Coronary artery (tissue), 2 donors: Measurements from ENCODE around the gene RAPGEF2.

ENCODE experiments used
- DNase-seq: peaks from one replicate; pipeline ENCODE4 v3.0.0-alpha.2; 2017; ENCODE audit warnings: low spot score
- H3K27ac ChIP-seq, 2 donors: fragments of 200-600 bp; sonication (generic); one replicate each; pipeline ENCODE4 v1.5.1; 2016 to 2019
- H3K4me3 ChIP-seq: fragments of 200-600 bp; sonication (generic); 2 replicates; pipeline ENCODE4 v1.5.1; 2016; ENCODE audit warnings: mild to moderate bottlenecking, moderate library complexity
- TF ChIP-seq, protein P1 (sequence below): fragments of 200-600 bp; sonication (generic); IDR thresholded peaks from one replicate; pipeline ENCODE4 v1.5.1; 2019; ENCODE audit warnings: antibody characterized with exemption

The RAPGEF2 gene

DNA sequence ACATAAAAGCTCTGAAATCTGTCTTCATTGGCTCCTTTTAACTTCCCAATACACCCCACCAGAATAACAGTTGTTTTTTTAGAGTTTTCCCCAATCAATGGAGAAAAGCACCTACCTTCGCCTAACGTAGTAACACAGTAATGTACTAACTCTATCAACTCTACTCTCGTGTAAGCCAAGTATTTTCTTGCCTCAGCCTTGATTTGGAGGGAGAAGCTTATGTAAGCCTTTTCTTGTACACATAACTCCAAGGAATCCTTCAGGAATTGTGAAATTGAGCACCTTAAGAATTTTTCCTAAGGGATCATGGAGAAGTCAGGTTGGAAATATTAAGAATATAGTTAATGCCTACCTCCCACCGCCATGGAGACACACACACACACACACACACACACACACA lies 181.2 kb downstream of the RAPGEF2 start:
- H3K27ac ChIP-seq, result no peak overlapping the region
- DNase-seq, result no peak
- H3K4me3 ChIP-seq, result peak overlapping the region; percentile 19
- TF ChIP-seq, protein P1, sequence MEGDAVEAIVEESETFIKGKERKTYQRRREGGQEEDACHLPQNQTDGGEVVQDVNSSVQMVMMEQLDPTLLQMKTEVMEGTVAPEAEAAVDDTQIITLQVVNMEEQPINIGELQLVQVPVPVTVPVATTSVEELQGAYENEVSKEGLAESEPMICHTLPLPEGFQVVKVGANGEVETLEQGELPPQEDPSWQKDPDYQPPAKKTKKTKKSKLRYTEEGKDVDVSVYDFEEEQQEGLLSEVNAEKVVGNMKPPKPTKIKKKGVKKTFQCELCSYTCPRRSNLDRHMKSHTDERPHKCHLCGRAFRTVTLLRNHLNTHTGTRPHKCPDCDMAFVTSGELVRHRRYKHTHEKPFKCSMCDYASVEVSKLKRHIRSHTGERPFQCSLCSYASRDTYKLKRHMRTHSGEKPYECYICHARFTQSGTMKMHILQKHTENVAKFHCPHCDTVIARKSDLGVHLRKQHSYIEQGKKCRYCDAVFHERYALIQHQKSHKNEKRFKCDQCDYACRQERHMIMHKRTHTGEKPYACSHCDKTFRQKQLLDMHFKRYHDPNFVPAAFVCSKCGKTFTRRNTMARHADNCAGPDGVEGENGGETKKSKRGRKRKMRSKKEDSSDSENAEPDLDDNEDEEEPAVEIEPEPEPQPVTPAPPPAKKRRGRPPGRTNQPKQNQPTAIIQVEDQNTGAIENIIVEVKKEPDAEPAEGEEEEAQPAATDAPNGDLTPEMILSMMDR, result no peak

DNA sequence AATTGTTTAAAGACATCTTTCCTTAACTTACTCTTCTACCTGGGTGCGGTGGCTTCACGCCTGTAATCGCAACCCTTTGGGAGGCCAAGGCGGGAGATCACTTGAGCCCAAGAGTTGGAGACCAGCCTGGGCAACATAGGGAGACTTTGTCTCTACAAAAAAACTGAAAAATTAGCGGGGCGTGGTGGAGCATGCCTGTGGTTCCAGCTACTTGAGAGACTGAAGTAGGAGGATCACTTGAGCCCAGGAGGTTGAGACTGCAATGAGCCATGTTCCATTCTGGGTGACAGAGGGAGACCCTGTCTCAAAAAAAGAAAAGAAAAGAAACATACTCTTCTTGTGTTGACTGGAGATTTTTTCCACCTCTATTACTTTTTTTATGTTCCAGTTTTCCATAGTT lies 181.9 kb downstream of the RAPGEF2 start:
- Histone ChIP-seq H3K27ac (no peak overlapping the region), H3K4me3 (no peak overlapping the region)
- TF ChIP-seq, protein P1, result no peak

DNA sequence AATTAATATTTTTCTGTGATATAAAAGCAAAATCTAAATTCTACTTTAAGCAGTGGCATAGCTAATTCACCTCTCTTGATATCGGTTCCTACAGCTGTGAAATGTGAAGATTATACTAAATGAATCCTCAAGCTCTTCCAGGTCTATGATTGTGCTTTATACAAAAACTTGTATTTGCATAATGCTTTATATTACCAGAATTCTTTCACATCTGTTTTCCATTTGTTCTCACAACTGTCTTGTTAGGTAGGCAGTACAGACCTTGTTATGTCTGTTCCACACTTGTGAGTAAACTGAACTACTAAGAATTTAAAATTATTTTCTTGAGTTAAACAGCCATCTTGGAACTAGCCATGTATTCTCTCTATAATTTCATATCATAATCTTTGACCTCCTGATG lies 184.9 kb downstream of the RAPGEF2 start:
- Histone ChIP-seq H3K4me3 (no peak overlapping the region), H3K27ac (no peak overlapping the region)
- no peak for DNase-seq
- TF ChIP-seq, protein P1, result no peak

More for the DNA sequence above, 181.9 kb downstream of the RAPGEF2 start:
- DNase-seq, result no peak

DNA sequence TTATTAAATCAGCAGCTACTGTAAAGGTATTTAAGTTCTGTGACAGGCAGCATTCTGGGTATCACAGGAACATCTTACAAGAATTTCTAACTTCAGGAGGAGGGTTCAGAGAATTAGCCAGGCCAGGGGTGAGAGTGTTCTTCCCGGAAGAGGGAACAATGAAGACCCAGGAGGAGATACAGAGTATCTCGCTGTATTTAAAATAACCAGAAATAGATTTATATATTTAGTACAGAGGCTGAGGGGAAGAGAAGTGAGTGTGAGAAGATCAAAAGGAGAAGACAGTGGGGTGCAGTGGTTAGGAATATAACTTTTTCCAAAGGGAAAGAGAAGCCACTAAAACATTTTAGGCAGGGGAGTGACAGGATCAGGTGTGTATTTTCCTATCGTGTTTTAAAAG lies 186.8 kb downstream of the RAPGEF2 start:
- Histone ChIP-seq H3K27ac (no peak overlapping the region), H3K4me3 (no peak overlapping the region)
- DNase-seq, result no peak
- TF ChIP-seq, protein P1, result no peak

DNA sequence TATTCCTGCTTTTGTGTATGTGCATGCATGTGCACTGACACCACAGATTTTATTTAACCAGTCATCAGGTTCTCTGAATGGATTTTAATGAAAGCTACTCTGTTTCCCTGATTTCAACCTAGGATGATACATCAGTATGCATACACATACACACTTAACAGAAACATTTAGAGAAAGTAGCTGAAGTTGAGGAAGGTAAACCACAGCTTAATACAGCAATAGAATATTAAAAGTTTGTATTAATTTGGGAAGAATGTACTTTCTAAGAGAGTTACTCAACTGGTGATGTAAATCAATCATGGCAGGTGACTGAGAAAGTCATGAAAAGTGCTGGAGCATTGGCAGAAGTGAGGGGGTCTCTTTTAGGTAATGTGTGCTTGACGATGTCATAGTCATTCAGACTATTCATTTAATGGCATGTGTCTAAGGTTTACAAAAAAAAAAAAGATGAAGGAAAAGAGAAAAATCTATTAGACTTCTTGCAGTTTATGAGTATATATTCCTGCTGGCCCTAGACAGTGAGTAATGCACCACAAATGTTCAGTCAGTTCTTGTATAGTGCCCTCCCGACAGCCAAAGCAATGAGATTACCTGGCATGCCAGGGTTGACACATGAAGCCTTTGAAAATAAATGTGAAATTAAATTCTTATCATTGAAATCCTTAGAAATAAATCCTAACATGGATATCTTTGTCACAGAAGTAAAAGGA lies 187.6 kb downstream of the RAPGEF2 start:
- Histone ChIP-seq H3K4me3 (no peak overlapping the region), H3K27ac (no peak overlapping the region)
- DNase-seq, result no peak
- TF ChIP-seq, protein P1, result no peak

DNA sequence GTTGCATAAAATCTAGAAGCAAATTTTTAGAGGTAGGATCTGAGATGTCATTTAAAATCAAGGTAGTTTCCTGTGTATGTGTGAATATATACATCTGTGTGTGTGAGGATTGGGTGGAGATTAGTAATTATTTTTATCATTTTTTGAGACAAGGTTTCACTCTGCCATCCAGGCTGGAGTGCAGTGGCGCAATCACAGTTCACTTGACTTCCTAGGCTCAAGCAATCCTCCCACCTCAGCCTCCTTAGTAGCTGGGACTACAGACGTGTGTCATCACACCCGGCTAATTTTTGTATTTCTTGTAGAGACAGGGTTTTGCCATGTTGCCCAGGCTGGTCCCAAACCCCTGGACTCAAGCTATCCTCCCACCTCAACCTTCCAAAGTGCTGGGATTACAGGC lies 188.3 kb downstream of the RAPGEF2 start:
- DNase-seq, result no peak
- TF ChIP-seq, protein P1, result no peak
- no peak overlapping the region for H3K4me3 ChIP-seq
- no peak overlapping the region for H3K27ac ChIP-seq

DNA sequence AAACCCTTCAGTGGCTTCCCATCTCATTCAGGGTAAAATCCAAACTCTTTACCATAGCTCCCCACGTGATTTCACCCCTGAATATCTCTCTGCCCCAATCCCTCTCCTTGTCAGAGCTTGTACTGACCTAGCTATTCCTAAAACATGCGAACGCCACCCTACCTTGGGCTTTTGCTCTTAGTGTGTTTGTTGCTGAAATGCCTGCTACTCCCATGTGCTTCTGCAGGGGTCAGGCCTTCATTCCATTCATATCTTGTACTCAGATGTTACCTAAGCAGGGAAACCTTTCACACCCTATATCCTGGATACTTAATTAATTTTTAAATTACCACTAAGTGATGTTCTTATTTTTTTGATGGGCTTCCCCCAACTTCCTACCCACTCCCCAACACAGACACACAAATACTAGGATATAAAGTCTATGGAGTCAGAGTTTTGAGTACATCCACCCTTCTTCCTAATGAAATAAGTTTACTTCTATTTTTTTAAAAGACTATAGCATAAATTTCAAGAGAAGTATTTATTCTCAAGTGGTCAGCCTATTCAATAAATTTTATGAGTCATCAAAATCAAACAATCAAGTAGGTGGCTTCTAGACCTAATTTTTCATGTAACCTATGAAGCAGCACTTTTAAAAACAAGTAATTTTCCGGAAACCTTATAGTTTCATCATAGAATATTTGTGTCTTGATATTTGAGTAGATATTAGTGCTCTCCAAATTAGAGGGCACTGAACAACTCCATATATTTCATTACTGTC lies 189.4 kb downstream of the RAPGEF2 start:
- Histone ChIP-seq H3K27ac (no peak overlapping the region), H3K4me3 (no peak overlapping the region)
- TF ChIP-seq, protein P1, result no peak
- DNase-seq, result no peak
